Ammon's horn (tissue), 1 donor: ENCODE measurements around the gene COL5A2.
A peak's percentile ranks its signal among the peaks of the same experiment; 100 is the strongest.

ENCODE experiments used
- DNase-seq: peaks from one replicate; pipeline ENCODE4 v3.0.0-alpha.2; 2016; ENCODE audit warnings: low spot score

The COL5A2 gene

GRCh38 chr2:189179570-189179950, at the start of gene COL5A2:
Gene COL5A2 (minus strand): TSS chr2:189179761. CDS start chr2:189179604, 157 bp downstream.
- DNase-seq = peak; percentile 36

- no peak for DNase-seq
Measured at GRCh38 chr2:189226017-189226416, 46.5 kb upstream of the COL5A2 start.

- DNase-seq = no peak
Measured at GRCh38 chr2:189225032-189225431, 45.5 kb upstream of the COL5A2 start.

- DNase-seq = no peak
Measured at GRCh38 chr2:189222468-189223105, 43.0 kb upstream of the COL5A2 start.

GRCh38 chr2:189221811-189222467, 42.4 kb upstream of the COL5A2 start:
- DNase-seq = no peak

GRCh38 chr2:189218236-189218635, 38.7 kb upstream of the COL5A2 start:
- DNase-seq = no peak

- DNase-seq = no peak
Measured at GRCh38 chr2:189217541-189217940, 38.0 kb upstream of the COL5A2 start.

GRCh38 chr2:189217051-189217450, 37.5 kb upstream of the COL5A2 start:
- DNase-seq = no peak

GRCh38 chr2:189214484-189214883, 34.9 kb upstream of the COL5A2 start:
- DNase-seq = no peak

- no peak for DNase-seq
Measured at GRCh38 chr2:189213250-189213649, 33.7 kb upstream of the COL5A2 start.

GRCh38 chr2:189210250-189211087, 30.9 kb upstream of the COL5A2 start:
- DNase-seq = peak; percentile 7

- DNase-seq = no peak
Measured at GRCh38 chr2:189208254-189208653, 28.7 kb upstream of the COL5A2 start.

GRCh38 chr2:189204322-189204941, 24.9 kb upstream of the COL5A2 start:
- no peak for DNase-seq

- DNase-seq = no peak
Measured at GRCh38 chr2:189203177-189203799, 23.7 kb upstream of the COL5A2 start.

- DNase-seq = no peak
Measured at GRCh38 chr2:189199797-189200196, 20.2 kb upstream of the COL5A2 start.

- DNase-seq = no peak
Measured at GRCh38 chr2:189192766-189193165, 13.2 kb upstream of the COL5A2 start.

- no peak for DNase-seq
Measured at GRCh38 chr2:189191766-189192165, 12.2 kb upstream of the COL5A2 start.

- no peak for DNase-seq
Measured at GRCh38 chr2:189190685-189191084, 11.1 kb upstream of the COL5A2 start.

- DNase-seq = no peak
Measured at GRCh38 chr2:189188115-189188805, 8.7 kb upstream of the COL5A2 start.

- no peak for DNase-seq
Measured at GRCh38 chr2:189183170-189183569, 3.6 kb upstream of the COL5A2 start.

- DNase-seq = no peak
Measured at GRCh38 chr2:189181706-189182105, 2.1 kb upstream of the COL5A2 start.
